Epithelial cell of prostate (primary cell): ENCODE results near the gene DIP2C.
"Not testable (repeated sequence)": the region's sequence is repeated elsewhere in the genome, so short reads cannot be mapped to it uniquely, and the experiment has no call there.

Source experiments
- DNase-seq: peaks from one replicate; pipeline ENCODE4 v3.0.0-alpha.2; 2011; ENCODE audit warnings: low read depth, low spot score
- H3K27ac ChIP-seq: fragments of 450-650 bp; 2 replicates; pipeline ENCODE4 v1.5.1; 2017; ENCODE audit warnings: mild to moderate bottlenecking

The DIP2C gene

DNA sequence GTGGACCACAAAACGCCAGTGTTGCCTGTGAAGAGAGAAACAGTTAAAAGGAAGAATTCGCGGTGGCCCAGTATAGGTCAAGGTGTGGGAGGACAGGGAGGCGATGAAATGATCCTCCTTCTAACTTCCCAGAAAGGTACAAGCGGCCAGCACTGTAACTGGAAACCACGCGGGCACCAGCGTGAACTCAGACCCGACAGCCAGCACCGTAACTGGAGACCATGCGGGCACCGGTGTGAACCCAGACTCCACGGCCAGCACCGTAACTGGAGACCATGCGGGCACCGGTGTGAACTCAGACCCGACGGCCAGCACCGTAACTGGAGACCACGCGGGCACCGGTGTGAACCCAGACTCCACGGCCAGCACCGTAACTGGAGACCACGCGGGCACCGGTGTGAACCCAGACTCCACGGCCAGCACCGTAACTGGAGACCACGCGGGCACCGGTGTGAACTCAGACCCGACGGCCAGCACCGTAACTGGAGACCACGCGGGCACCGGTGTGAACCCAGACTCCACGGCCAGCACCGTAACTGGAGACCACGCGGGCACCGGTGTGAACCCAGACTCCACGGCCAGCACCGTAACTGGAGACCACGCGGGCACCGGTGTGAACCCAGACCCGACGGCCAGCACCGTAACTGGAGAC, 57.2 kb downstream of the DIP2C start:
- DNase-seq, H3K27ac ChIP-seq: not testable (repeated sequence)

DNA sequence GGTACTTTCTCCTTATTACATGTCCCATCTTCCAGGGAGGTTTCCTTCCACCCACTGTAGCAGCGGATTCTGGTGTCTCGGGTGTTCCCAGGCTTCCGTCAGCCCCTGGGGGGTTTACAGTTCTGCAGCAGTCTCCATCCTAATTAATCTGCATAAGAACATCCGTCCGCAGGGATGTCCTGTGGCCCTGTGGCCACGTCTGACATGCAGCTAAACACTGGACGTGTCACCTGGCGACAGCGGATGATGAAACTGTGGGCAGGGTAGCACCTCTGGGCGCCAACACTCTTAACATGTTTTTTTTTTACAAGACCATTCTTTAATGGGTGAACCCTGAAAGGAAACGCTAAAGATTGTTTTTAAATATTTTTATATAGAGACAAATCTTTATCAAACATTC, 58.2 kb downstream of the DIP2C start:
- DNase-seq = no peak
- no peak overlapping the region for H3K27ac ChIP-seq

DNA sequence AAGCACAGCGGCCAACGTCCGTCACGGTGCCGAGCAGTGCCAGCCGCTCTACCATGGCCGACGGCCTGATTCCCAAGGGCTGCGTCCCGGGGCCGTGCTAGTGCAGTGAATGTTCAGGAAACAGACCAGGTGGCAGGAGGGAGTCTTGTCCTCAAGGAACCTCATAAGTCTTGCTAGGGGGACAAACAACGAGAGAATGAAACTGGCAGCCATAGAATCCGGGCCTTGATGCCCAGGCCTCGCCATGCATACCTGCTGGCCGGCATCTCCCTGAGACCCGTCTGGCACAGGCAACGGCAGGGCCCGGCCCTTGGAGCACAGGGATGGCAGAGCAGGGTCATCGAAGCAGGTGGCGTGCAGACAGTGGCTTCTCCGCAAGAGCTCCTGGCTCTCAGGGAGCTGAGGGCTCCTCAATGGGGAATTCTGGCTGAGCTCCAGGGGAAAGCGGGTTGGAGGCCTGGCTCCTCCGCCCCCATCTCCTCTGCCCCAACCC, 58.8 kb downstream of the DIP2C start:
- no peak overlapping the region for H3K27ac ChIP-seq
- DNase-seq = no peak

DNA sequence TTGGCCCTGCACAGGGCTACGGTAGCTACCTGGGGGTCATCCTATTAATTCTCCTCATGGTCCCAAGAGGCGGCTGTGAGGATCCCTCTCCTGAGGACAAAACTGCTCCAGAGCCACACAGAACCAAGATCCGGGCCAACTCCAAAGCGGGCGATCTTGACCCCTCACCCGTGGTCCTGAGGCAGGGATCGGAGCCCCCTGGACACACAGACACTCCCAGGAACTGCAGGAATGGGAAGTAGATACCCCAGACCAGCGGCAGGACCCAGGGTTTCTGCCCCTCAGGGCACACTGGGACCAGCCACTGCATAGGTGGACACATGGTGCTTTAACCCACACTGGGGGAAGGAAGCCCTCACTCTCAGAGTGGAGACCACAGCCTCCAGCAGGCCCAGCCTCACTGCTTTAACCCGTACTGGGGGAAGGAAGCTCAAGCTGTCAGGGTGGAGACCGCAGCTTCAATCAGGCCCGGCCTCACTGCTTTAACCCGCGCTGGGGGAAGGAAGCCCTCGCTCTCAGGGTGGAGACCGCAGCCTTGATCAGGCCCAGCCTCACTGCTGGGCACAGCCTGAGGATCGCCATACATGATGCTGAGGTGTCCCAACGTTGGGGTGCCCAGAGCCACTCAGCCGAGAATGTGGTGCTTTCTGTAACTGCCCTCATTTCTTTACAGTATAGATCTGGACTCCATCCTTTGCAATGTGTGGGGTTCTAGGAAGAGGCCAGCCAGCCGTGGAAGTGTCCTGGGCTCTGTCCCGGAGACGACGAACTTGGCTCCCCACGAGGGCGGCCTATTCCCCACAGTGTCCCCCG, 60.1 kb downstream of the DIP2C start:
- H3K27ac ChIP-seq = no peak overlapping the region
- DNase-seq = no peak

DNA sequence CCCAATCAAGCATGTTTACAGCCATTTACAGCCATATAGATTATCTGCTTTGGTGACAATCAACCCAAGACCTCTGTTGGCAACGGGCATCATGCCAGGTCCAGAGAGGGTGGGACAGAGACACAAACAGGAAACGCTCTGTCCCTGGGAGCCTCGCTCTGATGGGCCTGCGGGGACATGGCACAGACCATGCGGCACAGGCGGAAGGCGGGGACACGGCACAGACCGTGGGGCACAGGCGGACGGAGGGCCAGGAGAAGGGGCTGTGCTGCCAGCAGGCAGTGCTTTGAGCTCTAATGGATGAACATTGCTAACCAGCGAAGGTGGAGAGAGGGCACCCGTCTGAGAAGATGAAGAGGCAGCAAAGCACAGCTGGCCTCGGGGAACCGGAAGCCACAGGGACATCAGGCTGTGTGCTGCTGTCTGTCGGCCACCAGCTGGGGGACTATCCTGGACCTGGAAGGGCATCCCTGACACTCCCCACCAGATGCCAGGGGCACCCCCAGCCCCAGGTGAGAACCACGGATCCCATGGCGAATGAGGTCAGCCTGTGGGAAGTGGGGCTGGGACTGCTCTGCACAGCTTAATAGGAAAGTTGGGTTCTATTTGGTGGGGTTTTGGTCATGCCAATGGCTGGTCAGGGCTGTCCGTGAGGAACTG, 61.0 kb downstream of the DIP2C start:
- no peak for DNase-seq

DNA sequence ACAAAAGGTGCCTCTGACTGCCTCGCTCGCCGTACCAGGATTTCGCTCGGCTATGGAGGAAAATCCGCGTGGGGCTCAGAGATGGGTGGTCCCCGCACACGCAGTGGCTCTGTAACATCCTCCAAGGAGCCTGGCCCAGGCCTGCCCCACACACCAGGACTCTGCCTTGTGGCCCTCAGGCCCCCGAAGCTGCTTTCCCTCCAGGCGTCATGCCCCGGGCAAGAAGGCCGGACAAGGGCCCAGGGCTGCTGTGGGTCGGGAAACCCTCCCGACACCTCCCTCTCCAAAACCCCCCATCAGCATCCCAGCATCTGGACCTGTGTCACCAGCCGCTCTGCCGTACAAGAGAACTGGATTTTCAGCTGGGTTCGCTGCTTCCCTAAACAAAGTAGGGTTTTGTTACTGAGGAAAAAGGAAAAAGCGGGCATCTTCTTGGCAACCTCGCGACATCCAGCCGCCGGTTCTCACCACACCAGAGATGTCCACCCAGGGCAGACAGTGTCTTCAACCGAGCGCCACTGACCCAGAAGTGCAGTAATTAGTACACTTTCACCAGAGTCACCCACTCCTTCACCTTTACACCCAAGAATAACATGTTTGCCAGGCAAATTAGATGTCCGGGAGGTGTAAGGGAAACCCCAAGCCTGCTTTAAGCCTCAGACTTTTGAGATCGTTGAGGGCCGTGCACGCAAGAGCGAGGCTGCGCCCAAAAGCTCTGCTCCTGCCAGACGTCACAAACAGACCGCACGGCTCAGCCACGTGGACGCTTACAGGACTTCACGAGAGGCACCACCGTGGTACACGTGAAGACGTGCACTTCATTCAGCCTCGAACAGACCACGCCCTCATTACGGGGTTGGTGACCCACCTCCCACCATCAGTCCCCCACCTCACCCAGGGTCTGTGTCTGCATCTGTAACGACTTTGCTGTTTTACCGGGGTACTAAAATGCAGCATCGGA, 62.2 kb downstream of the DIP2C start:
- H3K27ac ChIP-seq = no peak overlapping the region
- no peak for DNase-seq

More for the DNA sequence above, 61.0 kb downstream of the DIP2C start:
- H3K27ac ChIP-seq = no peak overlapping the region

DNA sequence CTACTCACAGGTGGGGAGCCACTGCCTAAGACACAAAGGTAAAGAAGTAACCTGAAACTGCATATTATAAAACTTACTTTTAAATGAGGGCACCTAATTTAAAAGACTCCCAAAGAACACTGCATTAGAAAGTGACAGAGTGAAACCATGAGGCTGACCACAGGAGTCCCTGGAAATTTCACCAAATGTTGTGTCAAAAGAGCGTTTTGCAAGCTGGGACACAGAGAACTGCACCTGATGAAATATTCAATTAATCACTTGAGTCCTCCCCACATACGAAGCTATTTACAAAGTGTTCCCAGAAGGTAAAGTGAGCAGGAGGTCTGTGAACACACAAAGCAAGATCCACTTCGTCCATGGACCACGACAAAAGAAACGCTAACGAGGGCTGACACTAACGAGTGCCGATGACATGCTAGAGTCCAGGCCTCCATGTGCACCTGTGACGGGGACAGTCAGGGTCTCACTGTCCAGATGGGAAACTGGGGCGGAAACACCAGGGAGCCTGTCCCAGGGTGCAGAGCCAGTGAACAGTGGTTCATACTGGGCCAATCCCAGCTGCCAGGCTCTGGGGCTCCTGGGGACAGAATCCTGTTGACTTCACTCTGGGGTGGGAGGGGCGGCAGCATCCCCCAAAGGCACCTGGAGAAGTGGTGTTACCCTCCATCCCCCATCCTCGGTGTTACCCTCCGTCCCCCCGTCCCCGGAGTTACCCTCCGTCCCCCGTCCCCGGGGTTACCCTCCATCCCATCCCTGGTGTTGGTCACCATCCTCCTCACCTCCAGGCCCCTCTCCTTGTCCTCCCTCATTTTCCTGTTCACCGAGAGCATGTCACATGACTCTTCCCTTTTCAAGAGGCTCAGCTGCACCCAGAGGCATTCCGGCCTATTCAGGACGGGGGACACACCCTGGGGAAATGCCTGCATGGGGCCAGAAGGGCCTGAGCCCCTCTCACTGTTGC, 63.4 kb downstream of the DIP2C start:
- no peak overlapping the region for H3K27ac ChIP-seq
- DNase-seq = no peak

DNA sequence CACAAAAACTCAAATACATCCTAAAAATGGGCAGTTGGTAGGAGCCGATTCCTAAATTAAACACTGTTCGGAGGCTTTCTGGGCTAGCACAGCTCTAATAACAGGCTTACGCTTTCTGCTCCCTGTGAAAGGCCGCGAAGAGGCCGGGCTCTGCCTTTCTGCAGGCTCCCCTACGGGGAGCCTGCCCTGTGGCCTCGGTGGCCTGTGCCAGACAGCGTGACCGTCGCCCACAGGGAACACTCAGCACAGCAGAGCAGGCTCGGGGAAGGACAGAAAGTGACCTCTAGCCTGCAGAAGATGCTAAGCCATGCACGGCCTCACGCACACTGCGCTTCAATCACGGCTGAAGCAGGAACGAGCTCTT, 64.2 kb downstream of the DIP2C start:
- no peak for DNase-seq
- peak overlapping the region; percentile 18 for H3K27ac ChIP-seq

DNA sequence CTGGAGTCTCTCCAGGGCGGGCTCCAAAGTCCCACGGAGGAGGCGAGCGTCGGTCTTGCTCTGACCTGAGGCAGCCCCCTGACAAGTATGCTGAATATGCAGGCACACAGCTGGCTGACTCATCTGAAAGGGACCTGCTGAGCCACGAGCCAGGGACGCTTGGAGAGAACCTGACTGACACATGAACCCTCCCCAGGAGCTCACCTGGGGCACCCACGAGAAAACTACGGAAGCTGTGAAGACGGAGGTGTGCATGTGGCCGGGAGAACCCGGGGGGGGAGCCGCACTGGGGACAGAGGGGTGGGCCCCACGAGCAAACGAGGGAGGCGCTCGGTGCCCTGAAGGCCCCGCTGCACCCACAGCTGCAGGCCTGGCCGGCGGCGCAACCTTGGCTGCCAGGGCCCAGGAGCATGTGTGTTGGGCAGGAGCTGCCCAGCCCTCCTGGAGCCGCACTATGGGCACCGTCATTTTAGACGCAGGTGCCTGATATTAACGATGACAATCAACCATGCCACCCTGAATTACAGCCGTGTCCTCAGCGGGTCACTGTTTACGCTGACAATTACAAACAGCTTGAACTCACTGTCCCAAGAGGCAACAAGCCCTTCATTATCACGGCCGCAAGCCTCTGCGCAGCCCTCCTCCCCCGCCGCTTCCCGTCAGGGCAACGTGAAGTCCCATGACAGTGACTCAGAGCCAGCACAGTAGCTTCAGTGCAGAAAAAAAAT, 64.7 kb downstream of the DIP2C start:
- peak overlapping the region; percentile 18 for H3K27ac ChIP-seq

DNA sequence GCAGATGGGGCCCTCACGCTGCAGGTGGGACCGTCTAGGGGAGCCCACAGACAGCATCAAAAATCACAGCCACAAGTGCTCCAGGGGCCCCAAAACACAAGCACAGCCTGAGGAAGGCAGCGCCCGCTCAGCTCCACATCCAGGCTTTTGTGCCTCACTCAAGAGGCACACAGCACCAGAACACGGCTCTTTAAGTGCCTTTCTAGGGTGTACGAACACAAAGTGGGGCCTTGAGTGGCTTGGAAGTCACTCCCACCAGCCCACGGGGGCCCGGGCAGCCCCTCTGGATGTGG, 65.2 kb downstream of the DIP2C start:
- no peak for DNase-seq
- no peak overlapping the region for H3K27ac ChIP-seq

More for the DNA sequence above, 64.7 kb downstream of the DIP2C start:
- peak; percentile 20 for DNase-seq

DNA sequence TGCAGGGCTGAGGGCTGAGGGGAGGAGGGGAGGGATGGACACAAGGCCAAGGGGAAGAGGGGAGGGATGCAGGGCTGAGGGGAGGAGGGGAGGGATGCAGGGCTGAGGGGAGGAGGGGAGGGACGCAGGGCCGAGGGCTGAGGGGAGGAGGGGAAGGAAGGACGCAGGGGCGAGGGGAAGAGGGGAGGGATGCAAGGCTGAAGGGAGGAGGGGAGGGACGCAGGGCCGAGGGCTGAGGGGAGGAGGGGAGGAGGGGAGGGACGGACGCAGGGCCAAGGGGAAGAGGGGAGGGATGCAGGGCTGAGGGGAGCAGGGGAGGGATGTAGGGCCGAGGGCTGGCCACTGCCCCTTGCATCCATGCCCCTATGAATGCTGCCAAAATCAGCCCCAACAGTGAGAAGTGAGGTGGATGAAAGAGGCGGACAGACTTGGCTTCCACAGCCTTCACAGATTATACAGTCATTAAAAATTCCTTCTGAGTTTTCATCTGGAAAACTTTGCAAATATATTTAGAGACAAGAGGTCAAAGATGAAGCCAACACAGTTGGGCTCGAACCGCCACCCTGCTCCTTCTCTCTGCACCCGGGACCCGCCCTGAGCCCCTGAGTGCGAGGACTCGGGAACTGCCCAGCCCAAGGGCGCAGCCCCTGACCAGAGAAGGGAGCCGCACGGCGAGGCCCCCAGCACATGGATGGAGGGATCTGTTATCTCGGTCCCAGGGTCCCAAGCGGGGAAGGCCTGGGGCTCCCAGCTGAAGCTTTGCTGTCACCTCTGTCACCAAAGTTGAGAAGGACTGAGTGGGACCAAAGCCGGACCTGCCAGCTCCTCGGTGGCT, 65.8 kb downstream of the DIP2C start:
- no peak for DNase-seq
- H3K27ac ChIP-seq = no peak overlapping the region

DNA sequence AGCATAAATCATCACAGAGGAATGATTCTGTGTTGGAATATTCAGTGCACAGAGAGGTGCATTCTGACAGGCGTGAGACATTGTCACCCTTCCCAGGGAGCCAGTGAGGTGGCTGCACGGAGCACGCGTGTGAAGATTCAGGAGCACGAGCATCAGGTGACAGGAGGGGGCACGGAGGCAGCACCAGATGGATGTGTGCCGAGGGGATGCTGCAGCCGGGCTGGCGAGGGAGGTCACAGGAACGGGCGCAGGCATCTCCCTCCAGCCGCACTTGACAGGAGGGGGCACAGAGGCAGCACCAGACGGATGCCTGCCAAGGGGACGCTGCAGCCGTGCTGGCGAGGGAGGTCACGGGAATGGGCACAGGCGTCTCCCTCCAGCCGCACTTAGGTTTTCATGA, 66.5 kb downstream of the DIP2C start:
- no peak overlapping the region for H3K27ac ChIP-seq
- no peak for DNase-seq

DNA sequence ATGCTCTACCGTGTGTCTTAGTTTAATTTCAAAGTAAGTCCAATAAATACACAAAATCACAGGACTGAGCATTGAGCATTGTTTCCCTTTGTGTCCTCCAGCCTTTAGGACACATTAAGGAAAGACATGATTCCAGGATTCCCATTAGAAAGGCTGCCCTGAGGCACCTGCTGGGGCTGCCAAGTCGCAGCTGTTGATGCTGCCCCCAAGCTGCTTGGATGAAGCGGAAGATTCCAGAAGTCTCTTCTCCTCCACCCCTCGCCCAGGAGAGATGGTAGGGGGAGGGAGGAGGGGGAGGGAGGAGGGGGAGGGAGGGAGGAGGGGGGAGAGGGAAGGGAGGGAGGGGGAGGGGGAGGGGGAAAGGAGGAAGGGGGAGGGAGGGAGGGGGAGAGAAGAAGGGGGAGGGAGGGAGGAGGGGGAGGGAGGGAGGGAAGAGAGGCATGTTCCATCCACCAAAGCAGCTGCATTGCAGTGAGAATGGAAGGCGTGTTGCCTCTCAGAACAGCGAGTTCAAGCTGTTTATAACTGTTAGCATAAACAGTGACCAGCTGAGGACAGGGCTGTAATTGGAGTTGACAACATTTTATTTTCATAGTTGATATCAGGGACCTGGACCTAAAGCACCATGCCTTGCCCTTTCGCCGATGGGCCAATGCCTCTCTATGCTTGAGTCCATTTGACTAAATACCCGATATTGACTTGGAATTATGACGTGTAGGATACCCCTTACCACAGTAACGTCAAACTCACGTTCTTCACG, 67.3 kb downstream of the DIP2C start:
- no peak overlapping the region for H3K27ac ChIP-seq
- DNase-seq = no peak

DNA sequence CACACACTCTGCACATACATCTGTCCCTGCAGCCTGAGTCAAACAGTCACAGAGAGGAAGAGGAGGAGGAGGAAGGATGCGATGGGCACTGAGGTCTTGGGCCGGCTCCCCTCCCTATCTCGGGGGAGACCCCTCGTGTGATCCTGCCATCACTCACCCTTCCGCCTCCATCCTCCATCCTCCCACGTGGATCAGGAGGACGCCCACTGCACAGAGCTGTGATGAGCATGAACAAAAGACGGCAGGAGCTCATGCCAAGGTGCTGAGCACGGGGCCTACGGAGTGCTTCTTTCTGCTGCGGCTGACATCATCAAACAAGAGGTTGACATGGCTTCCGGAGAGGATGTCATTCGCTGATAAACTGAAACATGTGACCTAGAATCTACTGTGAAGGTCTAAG, 68.0 kb downstream of the DIP2C start:
- DNase-seq = no peak
- H3K27ac ChIP-seq = no peak overlapping the region

DNA sequence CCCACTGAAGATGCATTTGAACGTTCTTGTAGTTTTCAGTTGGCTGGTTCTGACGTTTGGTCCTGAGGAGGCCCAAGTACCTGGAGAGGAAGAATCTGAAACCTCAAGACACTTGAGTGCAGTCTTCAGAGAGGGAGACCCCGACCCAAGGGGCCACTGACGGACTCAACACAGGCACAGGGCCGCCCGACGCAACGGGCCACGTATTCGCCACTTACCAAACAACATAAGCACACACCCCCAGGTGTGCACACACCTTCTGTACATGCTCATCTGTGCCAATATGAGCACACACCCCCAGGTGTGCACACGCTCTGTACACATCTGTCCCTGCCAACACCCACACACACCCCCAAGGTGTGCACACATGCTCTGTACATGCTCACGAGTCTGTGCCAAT, 68.5 kb downstream of the DIP2C start:
- H3K27ac ChIP-seq = no peak overlapping the region

DNA sequence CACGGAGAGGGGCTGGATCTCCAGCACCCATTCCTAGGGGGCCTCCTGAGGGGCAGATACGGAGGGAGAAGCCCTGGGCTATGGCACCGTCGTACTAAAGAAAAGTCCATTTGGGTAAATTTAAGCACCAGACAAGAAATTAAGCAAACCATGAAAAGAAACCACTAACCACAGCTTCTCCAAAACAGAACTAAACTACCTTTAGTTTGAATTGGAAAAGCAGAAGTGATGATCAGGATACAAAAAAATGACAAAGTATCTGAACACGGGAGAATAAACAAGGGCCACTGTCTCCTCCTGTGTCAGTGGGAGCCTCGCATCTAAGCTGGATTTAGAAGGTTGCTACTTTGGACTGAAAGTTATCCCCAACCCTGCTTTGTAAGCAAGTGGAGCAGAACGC, 69.1 kb downstream of the DIP2C start:
- no peak for DNase-seq
- H3K27ac ChIP-seq = no peak overlapping the region

More for the DNA sequence above, 68.5 kb downstream of the DIP2C start:
- DNase-seq = no peak

DNA sequence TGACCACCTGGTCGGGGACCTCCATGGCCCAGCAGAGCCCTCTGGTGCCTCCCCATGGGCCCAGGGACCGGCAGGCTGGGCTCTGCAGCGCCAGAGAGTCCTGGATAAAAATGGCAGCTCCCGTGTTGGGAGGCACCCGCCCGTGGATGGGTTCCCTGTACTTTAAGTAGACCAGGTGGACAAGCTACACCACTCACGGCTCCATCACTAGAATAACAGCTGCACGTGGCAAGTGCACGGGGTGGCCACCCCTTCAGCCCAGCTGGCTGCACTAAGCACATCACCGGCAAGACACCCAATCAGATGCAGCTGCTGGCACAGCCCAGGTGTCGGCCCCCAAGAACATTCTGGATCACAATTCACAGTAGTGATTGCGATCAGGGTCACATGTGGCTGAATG, 69.8 kb downstream of the DIP2C start:
- no peak for DNase-seq
- H3K27ac ChIP-seq = no peak overlapping the region
